ENCODE data around the gene TMIGD2. TPM values are rescaled to one million over a fixed set of nuclear protein-coding genes. Genes with fewer than 3 reads are reported as not detected.
A peak's percentile ranks its signal among the peaks of the same experiment; 100 is the strongest.

TMIGD2 gene
- total RNA-seq, 6 experiments from 2014 or later, result not detected

DNA sequence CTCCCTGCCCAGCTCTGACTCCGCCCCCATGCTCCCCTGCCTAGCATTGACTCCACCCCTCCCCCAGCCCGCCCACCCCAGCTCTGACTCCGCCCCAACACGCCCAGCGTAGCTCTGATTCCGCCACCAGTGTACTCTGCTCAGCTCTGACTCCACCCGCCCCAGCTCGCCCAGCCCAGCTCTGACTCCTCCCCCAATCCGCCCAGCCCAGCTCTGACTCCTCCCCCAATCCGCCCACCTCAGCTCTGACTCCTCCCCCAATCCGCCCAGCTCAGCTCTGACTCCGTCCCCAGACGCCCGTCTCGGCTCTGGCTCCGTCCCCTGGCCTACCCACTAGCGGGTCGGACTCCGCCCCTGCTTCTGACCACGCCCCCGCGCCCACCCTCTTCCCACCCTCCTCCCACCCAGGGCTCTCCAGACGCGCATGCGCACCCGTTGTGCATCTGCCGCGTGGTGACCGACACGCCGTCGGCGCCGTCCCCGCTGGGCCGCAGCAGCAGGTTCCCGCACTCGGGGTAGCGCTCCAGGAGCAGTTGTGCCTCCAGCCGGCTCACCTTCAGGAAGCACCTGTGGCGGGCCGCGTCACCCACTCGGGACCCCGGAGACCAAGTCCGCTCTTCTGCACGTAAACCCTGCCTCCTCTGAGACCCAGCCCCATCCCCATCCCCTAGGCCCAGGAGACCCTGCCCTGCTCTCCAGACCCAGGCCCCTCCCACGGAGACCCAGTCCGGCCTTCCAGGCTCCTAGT lies 26.2 kb upstream of the TMIGD2 start:
- Mint-ChIP-seq H3K9me3 (no peaks in the 10 kb centered on the region), H3K27me3 (ENCODE audit: insufficient read depth) (peaks cover 4% of the 10 kb centered on the region), H3K4me1 (ENCODE audit: low read depth) (no peaks in the 10 kb centered on the region), H3K4me3 (peak overlapping the region; percentile 85), H3K27ac (peak overlapping the region; percentile 62), H3K36me3 (ENCODE audit: low read depth) (no peaks in the 10 kb centered on the region)
- DNase-seq, result peak; percentile 89
- TF ChIP-seq, protein P1, sequence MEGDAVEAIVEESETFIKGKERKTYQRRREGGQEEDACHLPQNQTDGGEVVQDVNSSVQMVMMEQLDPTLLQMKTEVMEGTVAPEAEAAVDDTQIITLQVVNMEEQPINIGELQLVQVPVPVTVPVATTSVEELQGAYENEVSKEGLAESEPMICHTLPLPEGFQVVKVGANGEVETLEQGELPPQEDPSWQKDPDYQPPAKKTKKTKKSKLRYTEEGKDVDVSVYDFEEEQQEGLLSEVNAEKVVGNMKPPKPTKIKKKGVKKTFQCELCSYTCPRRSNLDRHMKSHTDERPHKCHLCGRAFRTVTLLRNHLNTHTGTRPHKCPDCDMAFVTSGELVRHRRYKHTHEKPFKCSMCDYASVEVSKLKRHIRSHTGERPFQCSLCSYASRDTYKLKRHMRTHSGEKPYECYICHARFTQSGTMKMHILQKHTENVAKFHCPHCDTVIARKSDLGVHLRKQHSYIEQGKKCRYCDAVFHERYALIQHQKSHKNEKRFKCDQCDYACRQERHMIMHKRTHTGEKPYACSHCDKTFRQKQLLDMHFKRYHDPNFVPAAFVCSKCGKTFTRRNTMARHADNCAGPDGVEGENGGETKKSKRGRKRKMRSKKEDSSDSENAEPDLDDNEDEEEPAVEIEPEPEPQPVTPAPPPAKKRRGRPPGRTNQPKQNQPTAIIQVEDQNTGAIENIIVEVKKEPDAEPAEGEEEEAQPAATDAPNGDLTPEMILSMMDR (IDR thresholded peaks at IDR 0.05), result no peak

DNA sequence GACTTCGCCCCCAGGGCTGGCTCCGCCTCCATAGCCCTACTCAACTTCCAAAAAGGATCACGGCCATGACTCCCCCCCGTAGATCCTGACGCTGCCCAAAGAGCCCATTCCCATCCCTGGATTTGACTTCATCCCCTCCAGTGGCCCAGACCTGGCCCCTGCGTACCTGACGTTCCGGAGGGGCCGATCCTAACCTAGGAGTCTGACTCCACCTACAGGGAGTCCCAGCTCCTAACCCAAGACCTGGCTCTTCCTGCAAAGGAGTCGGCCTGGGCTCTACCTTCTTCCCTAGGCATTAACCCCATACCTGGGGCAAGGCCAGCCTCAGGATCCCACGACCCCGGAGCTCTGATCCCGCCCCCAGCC lies 25.7 kb upstream of the TMIGD2 start:
- Mint-ChIP-seq H3K4me3 (peak overlapping the region; percentile 47), H3K4me1 (ENCODE audit: low read depth) (no peaks in the 10 kb centered on the region), H3K27ac (no peak overlapping the region), H3K36me3 (ENCODE audit: low read depth) (no peaks in the 10 kb centered on the region), H3K9me3 (no peaks in the 10 kb centered on the region), H3K27me3 (ENCODE audit: insufficient read depth) (peaks cover 4% of the 10 kb centered on the region)
- TF ChIP-seq, protein P1 (IDR thresholded peaks at IDR 0.05), result no peak
- DNase-seq, result no peak

DNA sequence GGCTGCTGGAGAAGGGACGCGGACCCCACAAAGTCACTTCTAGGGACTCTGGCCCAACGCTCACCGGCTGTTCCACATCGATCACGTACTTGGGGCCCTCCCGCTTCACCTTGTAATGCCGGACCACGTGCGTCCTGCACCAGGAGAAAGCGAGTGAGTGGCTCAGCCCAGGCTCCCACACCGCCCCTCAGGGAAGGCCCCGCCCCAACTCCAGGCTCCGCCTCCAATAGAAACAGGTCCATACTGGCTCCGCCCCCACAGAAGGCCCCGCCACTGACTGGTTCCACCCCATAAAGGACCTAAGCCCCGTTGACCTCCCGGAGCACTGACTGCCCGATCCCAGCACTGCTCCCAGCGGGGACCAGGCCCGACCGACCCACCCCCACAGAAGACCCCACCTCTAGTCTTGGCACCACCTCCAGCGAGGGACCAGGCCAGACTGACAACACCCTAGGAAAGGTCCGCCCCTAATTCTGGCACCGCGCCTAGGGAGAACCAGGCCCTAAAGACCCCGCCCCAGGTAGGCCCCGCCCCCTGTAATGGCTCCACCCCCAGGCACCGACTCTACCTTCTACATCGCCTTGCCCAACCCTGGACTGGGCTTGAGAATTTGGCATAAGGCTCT lies 25.2 kb upstream of the TMIGD2 start:
- TF ChIP-seq, protein P1 (IDR thresholded peaks at IDR 0.05), result no peak
- DNase-seq, result no peak
- Mint-ChIP-seq H3K4me3 (peak overlapping the region; percentile 47; the same call in 1 of the 2 replicates), H3K4me1 (ENCODE audit: low read depth) (no peaks in the 10 kb centered on the region), H3K9me3 (no peaks in the 10 kb centered on the region), H3K36me3 (ENCODE audit: low read depth) (no peaks in the 10 kb centered on the region), H3K27me3 (ENCODE audit: insufficient read depth) (peaks cover 4% of the 10 kb centered on the region), H3K27ac (no peak overlapping the region)

DNA sequence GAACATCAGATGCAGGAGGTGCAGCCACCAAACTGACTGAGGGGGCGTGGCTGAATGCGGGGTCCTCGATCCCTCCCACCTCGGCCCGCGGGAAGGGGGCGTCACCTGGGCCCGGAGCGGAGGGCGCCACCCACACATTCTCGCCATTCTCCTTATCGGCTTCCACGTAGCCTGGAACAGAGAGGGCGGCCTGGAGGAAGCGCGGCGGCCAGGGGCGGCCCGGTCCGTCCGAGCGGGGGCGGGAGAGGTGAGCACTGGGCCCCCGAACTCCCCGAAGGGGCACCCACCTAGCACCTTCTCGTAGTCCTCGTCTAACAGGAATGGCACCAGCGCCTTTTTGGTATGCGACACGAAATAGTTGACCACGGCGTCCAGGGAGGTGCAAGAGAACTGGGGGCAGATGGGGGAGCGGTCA lies 24.7 kb upstream of the TMIGD2 start:
- Mint-ChIP-seq H3K4me1 (ENCODE audit: low read depth) (no peaks in the 10 kb centered on the region), H3K9me3 (peaks cover 5% of the 10 kb centered on the region; the same call in 1 of the 2 replicates), H3K4me3 (no peak overlapping the region; the same call in 1 of the 2 replicates), H3K36me3 (ENCODE audit: low read depth) (no peaks in the 10 kb centered on the region), H3K27ac (no peak overlapping the region), H3K27me3 (ENCODE audit: insufficient read depth) (peaks cover 4% of the 10 kb centered on the region)
- TF ChIP-seq, protein P1 (IDR thresholded peaks at IDR 0.05), result no peak
- DNase-seq, result no peak

DNA sequence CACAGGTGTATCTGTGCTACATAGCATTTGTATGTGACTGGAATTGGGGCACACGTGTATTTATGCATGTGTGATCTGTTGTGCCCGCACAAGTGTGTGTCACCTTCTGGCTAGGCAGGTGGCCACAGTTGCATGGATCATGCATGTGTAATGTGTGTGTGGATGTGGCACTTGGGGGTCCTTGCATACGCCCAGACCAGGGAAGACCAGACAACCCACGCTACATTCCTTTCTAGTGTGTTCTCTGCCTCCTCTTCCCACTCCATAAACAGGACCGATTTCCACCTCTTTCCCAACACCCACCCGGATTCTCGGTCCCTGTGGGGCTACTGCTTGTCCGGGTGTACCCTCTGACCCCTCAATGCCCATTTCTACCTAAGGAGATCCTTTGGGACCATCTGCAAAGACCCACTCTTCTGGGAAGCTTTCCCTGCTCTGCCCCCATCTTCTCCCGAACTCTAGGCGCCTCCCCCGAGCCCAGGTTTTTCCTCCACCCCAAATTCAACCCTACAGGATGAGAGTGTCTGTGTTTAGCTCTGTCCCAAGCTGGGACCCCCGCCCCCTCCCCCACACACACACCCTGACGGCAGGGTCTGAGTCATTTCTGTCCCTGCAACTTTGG lies 24.1 kb upstream of the TMIGD2 start:
- H3K9me3 Mint-ChIP-seq, result peaks cover 10% of the 10 kb centered on the region
- no peak overlapping the region for H3K27ac Mint-ChIP-seq
- no peak for DNase-seq
- TF ChIP-seq, protein P1 (IDR thresholded peaks at IDR 0.05), result no peak
- H3K4me1 Mint-ChIP-seq (ENCODE audit: low read depth), result no peaks in the 10 kb centered on the region
- H3K4me3 Mint-ChIP-seq, result no peak overlapping the region
- no peaks in the 10 kb centered on the region for H3K36me3 Mint-ChIP-seq (ENCODE audit: low read depth)
- peaks cover 4% of the 10 kb centered on the region for H3K27me3 Mint-ChIP-seq (ENCODE audit: insufficient read depth)
